Peyer's patch (tissue), 4 donors: ENCODE measurements around the gene CAPN10. TPM values are rescaled to one million over a fixed set of nuclear protein-coding genes. Genes with fewer than 3 reads are reported as not detected.

Experiments
- DNase-seq, 3 donors: peaks; one replicate each; pipeline ENCODE4 v3.0.0-alpha.2; 2017 to 2019
- H3K27ac ChIP-seq, 4 donors: fragments of 200-600 bp; sonication (generic); one replicate each; pipeline ENCODE4 v1.5.1; 2016 to 2019
- H3K27me3 ChIP-seq, 2 donors: fragments of 200-600 bp; sonication (generic); one replicate each; pipeline ENCODE4 v1.5.1; 2019
- H3K36me3 ChIP-seq, 3 donors: fragments of 200-600 bp; sonication (generic); one replicate each; pipeline ENCODE4 v1.5.1; 2016 to 2019
- H3K4me1 ChIP-seq, 4 donors: fragments of 200-600 bp; sonication (generic); one replicate each; pipeline ENCODE4 v1.5.1; 2016 to 2019
- H3K4me3 ChIP-seq, 4 donors: fragments of 200-600 bp; sonication (generic); 1 replicate in 3 of 4; 2 replicates in 1 of 4; pipeline ENCODE4 v1.5.1; 2016 to 2019; ENCODE audit warnings: mild to moderate bottlenecking in 1 of 4
- H3K9me3 ChIP-seq, 4 donors: fragments of 200-600 bp; sonication (generic); one replicate each; pipeline ENCODE4 v1.5.1; 2016 to 2019; ENCODE audit warnings: mild to moderate bottlenecking in 1 of 4
- CTCF ChIP-seq, 6 experiments: fragments of 450-650 bp in 4 of 6; fragments of 200-600 bp in 2 of 6; sonication (generic) in 1 of 6; IDR thresholded peaks; one replicate each; pipeline ENCODE4 v1.5.1; 2017 to 2019; ENCODE audit warnings: antibody characterized with exemption in 6 of 6, mild to moderate bottlenecking in 3 of 6, moderate library complexity in 1 of 6
- POLR2A ChIP-seq, 2 donors: fragments of 450-650 bp; IDR thresholded peaks; one replicate each; pipeline ENCODE4 v1.5.1; 2017; ENCODE audit warnings: antibody characterized with exemption in 2 of 2, mild to moderate bottlenecking in 2 of 2, moderate library complexity in 2 of 2
- total RNA-seq, 4 donors: library from RNA; depleted of rRNA; stranded (reverse); fragments of >200 nt; gene quantifications; one replicate each; pipeline ENCODE4 v1.1.0, GENCODE V29; 2016

The CAPN10 gene
- total RNA-seq, 4 donors from 2014 or later = 48.3 to 96.4 (median 78.9) TPM

- H3K9me3 ChIP-seq = no peaks in the 10 kb centered on the region
- no peak overlapping the region for H3K4me3 ChIP-seq
- TF ChIP-seq CTCF (IDR thresholded peaks at IDR 0.05) (no peak), POLR2A (IDR thresholded peaks at IDR 0.05) (no peak)
- H3K4me1 ChIP-seq = peaks cover 0 to 7% (median 0%) of the 10 kb centered on the region in 4 donors
- DNase-seq = peak in 2 of 3 donors; percentile 37 to 39
- H3K27me3 ChIP-seq = no peaks in the 10 kb centered on the region
- no peak overlapping the region for H3K27ac ChIP-seq
- H3K36me3 ChIP-seq = peaks cover 0 to 42% (median 0%) of the 10 kb centered on the region in 3 donors
Observed at GRCh38 chr2:240598311-240598911, 11.9 kb downstream of the CAPN10 start.

GRCh38 chr2:240599141-240599583 lies 12.6 kb downstream of the CAPN10 start:
- Histone ChIP-seq H3K9me3 (no peaks in the 10 kb centered on the region), H3K4me1 (peaks cover 0 to 14% (median 3%) of the 10 kb centered on the region in 4 donors)
- peak in 1 of 3 donors; percentile 25 for DNase-seq

GRCh38 chr2:240600451-240600961 lies 14.0 kb downstream of the CAPN10 start:
- peak in 2 of 3 donors; percentile 35 to 37 for DNase-seq
- Histone ChIP-seq H3K9me3 (no peaks in the 10 kb centered on the region), H3K27ac (no peak overlapping the region), H3K27me3 (no peaks in the 10 kb centered on the region), H3K36me3 (peaks cover 0 to 30% (median 0%) of the 10 kb centered on the region in 3 donors), H3K4me3 (no peak overlapping the region), H3K4me1 (peaks cover 0 to 19% (median 4%) of the 10 kb centered on the region in 4 donors)
- TF ChIP-seq CTCF (IDR thresholded peaks at IDR 0.05) (no peak), POLR2A (IDR thresholded peaks at IDR 0.05) (no peak)

More at GRCh38 chr2:240599141-240599583, 12.6 kb downstream of the CAPN10 start:
- TF ChIP-seq POLR2A (IDR thresholded peaks at IDR 0.05) (no peak), CTCF (IDR thresholded peaks at IDR 0.05) (no peak)
- peaks cover 0 to 42% (median 0%) of the 10 kb centered on the region in 3 donors for H3K36me3 ChIP-seq
- no peaks in the 10 kb centered on the region for H3K27me3 ChIP-seq
- H3K27ac ChIP-seq = no peak overlapping the region
- no peak overlapping the region for H3K4me3 ChIP-seq

- TF ChIP-seq CTCF (IDR thresholded peaks at IDR 0.05) (no peak), POLR2A (IDR thresholded peaks at IDR 0.05) (no peak)
- Histone ChIP-seq H3K27me3 (no peaks in the 10 kb centered on the region), H3K4me1 (peaks cover 0 to 19% (median 4%) of the 10 kb centered on the region in 4 donors), H3K27ac (no peak overlapping the region), H3K36me3 (peaks cover 0 to 25% (median 0%) of the 10 kb centered on the region in 3 donors), H3K9me3 (no peaks in the 10 kb centered on the region), H3K4me3 (no peak overlapping the region)
- peak in 2 of 3 donors; percentile 33 to 39 for DNase-seq
Observed at GRCh38 chr2:240601061-240601830, 14.7 kb downstream of the CAPN10 start.

GRCh38 chr2:240601831-240602160 lies 15.3 kb downstream of the CAPN10 start:
- no peaks in the 10 kb centered on the region for H3K9me3 ChIP-seq
- DNase-seq = peak in 1 of 3 donors; percentile 26
- no peaks in the 10 kb centered on the region for H3K27me3 ChIP-seq
- no peak overlapping the region for H3K27ac ChIP-seq
- H3K36me3 ChIP-seq = peaks cover 0 to 23% (median 0%) of the 10 kb centered on the region in 3 donors
- no peak for TF ChIP-seq CTCF (IDR thresholded peaks at IDR 0.05)
- TF ChIP-seq POLR2A (IDR thresholded peaks at IDR 0.05) = no peak
- no peak overlapping the region for H3K4me3 ChIP-seq
- peaks cover 0 to 19% (median 4%) of the 10 kb centered on the region in 4 donors for H3K4me1 ChIP-seq
